PC-9 (cell line): Measurements from ENCODE around the gene SDK2. TPM values are rescaled to one million over a fixed set of nuclear protein-coding genes. Genes with fewer than 3 reads are reported as not detected.

Experiments
- BruUV-seq: library from RNA; stranded (reverse); fragments of 400-500 nt; replicated peaks from 2 replicates; lab custom pipeline; 2021; lab: Mats Ljungman, UMichigan
- CTCF ChIA-PET: fragments of 300-600 bp; sonication (Branson Sonifier 250); formaldehyde crosslinking; loops from one replicate; lab custom pipeline; 2022; ENCODE audit warnings: antibody characterized with exemption; lab: Charles Lee
- POLR2A ChIA-PET: fragments of 300-600 bp; sonication (Branson Sonifier 250); formaldehyde crosslinking; loops from one replicate; lab custom pipeline; 2022; ENCODE audit warnings: antibody characterized with exemption; ENCODE audit not compliant: unreplicated experiment; lab: Charles Lee
- DNase-seq, 2 experiments: peaks; one replicate each; pipeline versions ENCODE4 v3.0.0 to v3.0.0-alpha.2; 2015 to 2022; ENCODE audit warnings: mixed read lengths in 1 of 2
- H2AFZ ChIP-seq: fragments of 200-600 bp; sonication (generic); 2 replicates; pipeline ENCODE4 v1.8.1; 2017; ENCODE audit warnings: antibody characterized with exemption
- H3F3A ChIP-seq: fragments of 200-600 bp; sonication (generic); 2 replicates; pipeline ENCODE4 v1.8.1; 2017; ENCODE audit warnings: antibody characterized with exemption, mild to moderate bottlenecking, low read depth; ENCODE audit not compliant: insufficient read depth
- H3K27ac ChIP-seq: fragments of 200-600 bp; sonication (generic); 2 replicates; pipeline ENCODE4 v1.6.1; 2016; ENCODE audit warnings: mixed run types
- H3K27me3 ChIP-seq: fragments of 200-600 bp; sonication (generic); 2 replicates; pipeline ENCODE4 v1.6.1; 2016; ENCODE audit warnings: low read depth, mixed run types; ENCODE audit not compliant: insufficient read depth
- H3K36me3 ChIP-seq: fragments of 200-600 bp; sonication (generic); 2 replicates; pipeline ENCODE4 v1.6.1; 2016; ENCODE audit warnings: low read depth, mixed run types
- H3K4me1 ChIP-seq: fragments of 200-600 bp; sonication (generic); replicated peaks from 2 replicates; pipeline ENCODE4 v1.6.1; 2016; ENCODE audit warnings: mixed run types; ENCODE audit not compliant: insufficient read depth
- H3K4me2 ChIP-seq: fragments of 200-600 bp; sonication (generic); 2 replicates; pipeline ENCODE4 v1.6.1; 2017; ENCODE audit warnings: mixed run types
- H3K4me3 ChIP-seq: fragments of 200-600 bp; sonication (generic); 2 replicates; pipeline ENCODE4 v1.6.1; 2016; ENCODE audit warnings: mixed run types
- H3K79me2 ChIP-seq: fragments of 200-600 bp; sonication (generic); 2 replicates; pipeline ENCODE4 v1.6.1; 2017; ENCODE audit warnings: low read depth, mixed run types
- H3K9me2 ChIP-seq: fragments of 200-600 bp; sonication (generic); 2 replicates; pipeline ENCODE4 v1.8.1; 2017; ENCODE audit warnings: mild to moderate bottlenecking; ENCODE audit not compliant: insufficient read depth
- H3K9me3 ChIP-seq: fragments of 200-600 bp; sonication (generic); 2 replicates; pipeline ENCODE4 v1.8.1; 2016; ENCODE audit warnings: low read depth; ENCODE audit not compliant: insufficient read depth
- H4K20me1 ChIP-seq: fragments of 200-600 bp; sonication (generic); 2 replicates; pipeline ENCODE4 v1.8.1; 2017; ENCODE audit not compliant: insufficient read depth
- EZH2 ChIP-seq: fragments of 200-600 bp; sonication (generic); IDR thresholded peaks from 2 replicates; pipeline ENCODE4 v1.8.0; 2017; ENCODE audit warnings: antibody characterized with exemption, low read depth
- intact Hi-C: fragments of 100-400 bp; cut with micrococcal nuclease; formaldehyde crosslinking; loops from one replicate; pipeline ENCODE4 v1.10.0; 2022; ENCODE audit not compliant: unreplicated experiment
- total RNA-seq: library from RNA; stranded (reverse); gene quantifications from 2 replicates; pipeline ENCODE4 v1.2.3, GENCODE V29; 2021
- TF ChIP-seq, protein P1 (sequence below): fragments of 200-600 bp; sonication (generic); conservative IDR thresholded peaks from 2 replicates; pipeline ENCODE4 v1.6.1; 2017; ENCODE audit warnings: mixed run types, antibody characterized with exemption, mild to moderate bottlenecking, moderate library complexity

The SDK2 gene
- total RNA-seq, 1 experiment from 2014 or later: 0.04 TPM

DNA sequence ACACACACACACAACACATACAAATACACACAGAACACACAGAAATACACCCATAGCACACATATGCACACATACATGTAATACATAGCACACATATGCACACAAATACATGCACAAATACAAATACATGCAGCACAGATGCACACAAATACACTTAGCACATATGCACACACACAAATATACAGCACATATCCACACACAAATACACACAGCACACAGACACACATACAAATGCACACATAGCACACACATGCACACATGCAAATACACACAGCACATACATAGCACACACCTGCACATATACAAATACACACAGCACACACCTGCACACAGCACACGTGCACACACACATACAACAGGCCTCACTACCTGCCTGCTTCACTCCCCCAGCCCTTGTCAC, 49.6 kb downstream of the SDK2 start:
- ChIA-PET POLR2A (no interaction called here), CTCF (no interaction called here)
- no peaks in the 10 kb centered on the region for H3K4me1 ChIP-seq

DNA sequence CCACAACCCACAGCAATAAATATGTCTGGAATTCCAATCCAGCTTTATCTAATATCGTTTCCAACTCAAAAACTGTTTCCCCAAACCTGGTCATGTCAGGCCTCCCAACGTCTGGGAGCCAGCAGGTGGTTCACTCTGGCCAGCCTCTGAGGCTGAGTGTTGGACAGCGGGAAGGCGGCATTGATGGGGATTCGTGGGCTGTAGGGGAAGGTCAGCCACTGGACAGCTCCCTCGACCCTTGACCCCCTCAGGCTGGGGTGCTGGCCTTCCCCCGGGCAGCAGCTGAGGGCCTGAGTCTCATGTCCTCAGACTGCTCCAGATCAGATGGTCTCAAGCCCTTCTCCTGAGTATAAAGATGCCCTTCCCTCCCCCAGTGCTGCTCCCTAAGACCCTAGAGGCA, 50.2 kb downstream of the SDK2 start:
- no peak overlapping the region for H3K4me2 ChIP-seq
- no peak overlapping the region for H3K27ac ChIP-seq
- intact Hi-C loops: no loop called here
- peaks cover 99% of the 10 kb centered on the region for H3K27me3 ChIP-seq
- H3K79me2 ChIP-seq: no peaks in the 10 kb centered on the region
- no peaks in the 10 kb centered on the region for H3K4me1 ChIP-seq
- H3K9me3 ChIP-seq: no peaks in the 10 kb centered on the region
- TF ChIP-seq, protein P1, sequence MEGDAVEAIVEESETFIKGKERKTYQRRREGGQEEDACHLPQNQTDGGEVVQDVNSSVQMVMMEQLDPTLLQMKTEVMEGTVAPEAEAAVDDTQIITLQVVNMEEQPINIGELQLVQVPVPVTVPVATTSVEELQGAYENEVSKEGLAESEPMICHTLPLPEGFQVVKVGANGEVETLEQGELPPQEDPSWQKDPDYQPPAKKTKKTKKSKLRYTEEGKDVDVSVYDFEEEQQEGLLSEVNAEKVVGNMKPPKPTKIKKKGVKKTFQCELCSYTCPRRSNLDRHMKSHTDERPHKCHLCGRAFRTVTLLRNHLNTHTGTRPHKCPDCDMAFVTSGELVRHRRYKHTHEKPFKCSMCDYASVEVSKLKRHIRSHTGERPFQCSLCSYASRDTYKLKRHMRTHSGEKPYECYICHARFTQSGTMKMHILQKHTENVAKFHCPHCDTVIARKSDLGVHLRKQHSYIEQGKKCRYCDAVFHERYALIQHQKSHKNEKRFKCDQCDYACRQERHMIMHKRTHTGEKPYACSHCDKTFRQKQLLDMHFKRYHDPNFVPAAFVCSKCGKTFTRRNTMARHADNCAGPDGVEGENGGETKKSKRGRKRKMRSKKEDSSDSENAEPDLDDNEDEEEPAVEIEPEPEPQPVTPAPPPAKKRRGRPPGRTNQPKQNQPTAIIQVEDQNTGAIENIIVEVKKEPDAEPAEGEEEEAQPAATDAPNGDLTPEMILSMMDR: no peak
- no peak for TF ChIP-seq EZH2
- no TSS peak for BruUV-seq
- DNase-seq: no peak
- H3K4me3 ChIP-seq: no peak overlapping the region
- H3F3A ChIP-seq: no peaks in the 10 kb centered on the region
- no peaks in the 10 kb centered on the region for H3K36me3 ChIP-seq
- H4K20me1 ChIP-seq: no peaks in the 10 kb centered on the region
- ChIA-PET CTCF (no interaction called here), POLR2A (no interaction called here)
- no peak overlapping the region for H2AFZ ChIP-seq
- no peaks in the 10 kb centered on the region for H3K9me2 ChIP-seq

More for the DNA sequence above, 49.6 kb downstream of the SDK2 start:
- Histone ChIP-seq H3K9me3 (no peaks in the 10 kb centered on the region), H3K27ac (no peak overlapping the region), H3K79me2 (no peaks in the 10 kb centered on the region), H3K4me3 (no peak overlapping the region), H3K36me3 (no peaks in the 10 kb centered on the region), H2AFZ (no peak overlapping the region), H4K20me1 (no peaks in the 10 kb centered on the region), H3F3A (no peaks in the 10 kb centered on the region), H3K27me3 (peaks cover 97% of the 10 kb centered on the region), H3K4me2 (no peak overlapping the region), H3K9me2 (no peaks in the 10 kb centered on the region)
- TF ChIP-seq EZH2: no peak
- TF ChIP-seq, protein P1: no peak
- no peak for DNase-seq
- BruUV-seq: no TSS peak
- intact Hi-C loops: no loop called here

DNA sequence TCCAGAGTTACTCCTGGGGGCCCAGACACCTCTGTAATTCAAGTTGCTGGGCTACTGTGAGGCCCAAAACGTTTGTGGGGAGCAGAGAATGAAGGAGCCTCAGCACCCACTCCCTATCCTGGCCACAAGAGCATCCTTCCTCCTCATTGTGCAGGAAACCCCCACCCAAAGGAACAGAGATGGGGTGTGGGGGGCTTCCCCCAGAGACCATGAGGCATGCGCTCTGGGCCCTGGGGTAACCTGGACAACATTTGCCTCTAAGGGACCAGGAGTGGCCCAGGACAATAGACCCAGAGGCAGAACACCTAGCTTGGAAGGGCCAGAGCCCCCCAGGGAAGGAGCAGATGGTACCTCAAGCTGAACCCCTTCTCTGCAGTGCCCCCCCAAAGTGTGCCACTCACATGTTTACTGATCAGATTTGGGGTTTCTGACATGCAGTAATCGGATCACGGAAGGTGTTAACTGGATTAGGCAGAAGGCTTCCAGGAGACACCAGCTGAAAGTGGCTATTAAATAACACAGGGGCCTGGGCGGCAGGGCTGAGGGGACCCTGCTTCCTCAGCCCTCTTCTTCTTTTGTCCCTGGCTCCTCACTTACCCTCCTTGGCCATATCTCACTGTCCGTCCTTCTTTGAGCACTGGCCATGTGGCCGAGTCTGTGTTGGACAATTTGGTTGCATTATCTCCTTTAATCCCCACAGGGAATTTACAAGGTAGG, 50.8 kb downstream of the SDK2 start:
- Histone ChIP-seq H3K4me3 (no peak overlapping the region), H3K36me3 (no peaks in the 10 kb centered on the region), H3K27me3 (peaks cover 99% of the 10 kb centered on the region), H3K4me1 (no peaks in the 10 kb centered on the region), H3K27ac (no peak overlapping the region), H3K9me3 (no peaks in the 10 kb centered on the region), H3K9me2 (no peaks in the 10 kb centered on the region), H3K79me2 (no peaks in the 10 kb centered on the region), H2AFZ (no peak overlapping the region), H4K20me1 (no peaks in the 10 kb centered on the region), H3F3A (no peaks in the 10 kb centered on the region), H3K4me2 (no peak overlapping the region)
- no TSS peak for BruUV-seq
- intact Hi-C loops: no loop called here
- ChIA-PET POLR2A (no interaction called here), CTCF (interaction anchor here (0.6 kb wide), 1 partner anchor 52 kb away, joined by 3 read pairs; no protein-coding TSS in a partner anchor)
- no peak for DNase-seq
- TF ChIP-seq EZH2: no peak
- TF ChIP-seq, protein P1: no peak
